B cell (primary cell): ENCODE measurements around the gene MPPED2.

Source experiments
- EZH2 ChIP-seq: IDR thresholded peaks from 2 replicates; pipeline ENCODE4 v1.6.1; 2012; ENCODE audit warnings: borderline replicate concordance, low read depth, mild to moderate bottlenecking, moderate library complexity, low read length; ENCODE audit not compliant: insufficient read depth, poor library complexity, severe bottlenecking
- TF ChIP-seq, protein P1 (sequence below): fragments of 200-600 bp; IDR thresholded peaks from one replicate; pipeline ENCODE4 v1.8.0; 2022; ENCODE audit warnings: antibody characterized with exemption, mild to moderate bottlenecking

- TF ChIP-seq, protein P1, sequence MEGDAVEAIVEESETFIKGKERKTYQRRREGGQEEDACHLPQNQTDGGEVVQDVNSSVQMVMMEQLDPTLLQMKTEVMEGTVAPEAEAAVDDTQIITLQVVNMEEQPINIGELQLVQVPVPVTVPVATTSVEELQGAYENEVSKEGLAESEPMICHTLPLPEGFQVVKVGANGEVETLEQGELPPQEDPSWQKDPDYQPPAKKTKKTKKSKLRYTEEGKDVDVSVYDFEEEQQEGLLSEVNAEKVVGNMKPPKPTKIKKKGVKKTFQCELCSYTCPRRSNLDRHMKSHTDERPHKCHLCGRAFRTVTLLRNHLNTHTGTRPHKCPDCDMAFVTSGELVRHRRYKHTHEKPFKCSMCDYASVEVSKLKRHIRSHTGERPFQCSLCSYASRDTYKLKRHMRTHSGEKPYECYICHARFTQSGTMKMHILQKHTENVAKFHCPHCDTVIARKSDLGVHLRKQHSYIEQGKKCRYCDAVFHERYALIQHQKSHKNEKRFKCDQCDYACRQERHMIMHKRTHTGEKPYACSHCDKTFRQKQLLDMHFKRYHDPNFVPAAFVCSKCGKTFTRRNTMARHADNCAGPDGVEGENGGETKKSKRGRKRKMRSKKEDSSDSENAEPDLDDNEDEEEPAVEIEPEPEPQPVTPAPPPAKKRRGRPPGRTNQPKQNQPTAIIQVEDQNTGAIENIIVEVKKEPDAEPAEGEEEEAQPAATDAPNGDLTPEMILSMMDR, result no peak
- TF ChIP-seq EZH2, result no peak
Observed at GRCh38 chr11:30552839-30553238, 33.3 kb downstream of the MPPED2 start.
